Duodenal mucosa (tissue), 2 donors: ENCODE measurements around the gene ABHD8.

Experiments
- H3K27ac ChIP-seq: one replicate; pipeline ENCODE4 v1.7.0; 2013; ENCODE audit warnings: low read depth, low read length
- H3K27me3 ChIP-seq, 2 donors: one replicate each; pipeline ENCODE4 v1.7.0; 2013; ENCODE audit warnings: low read length in 2 of 2, control low read depth in 1 of 2; ENCODE audit not compliant: insufficient read depth in 2 of 2, control insufficient read depth in 1 of 2
- H3K36me3 ChIP-seq, 2 donors: one replicate each; pipeline ENCODE4 v1.7.0; 2013; ENCODE audit warnings: low read length in 2 of 2, control low read depth in 1 of 2; ENCODE audit not compliant: insufficient read depth in 2 of 2, control insufficient read depth in 1 of 2
- H3K4me1 ChIP-seq, 2 donors: one replicate each; pipeline ENCODE4 v1.7.0; 2013; ENCODE audit warnings: low read length in 2 of 2, control low read depth in 1 of 2; ENCODE audit not compliant: insufficient read depth in 2 of 2, control insufficient read depth in 1 of 2
- H3K4me3 ChIP-seq, 2 donors: one replicate each; pipeline ENCODE4 v1.7.0; 2013; ENCODE audit warnings: low read length in 2 of 2, low read depth in 1 of 2
- H3K9ac ChIP-seq, 2 donors: one replicate each; pipeline ENCODE4 v1.7.0; 2013; ENCODE audit warnings: low read length in 2 of 2, low read depth in 1 of 2
- H3K9me3 ChIP-seq, 2 donors: one replicate each; pipeline ENCODE4 v1.7.0; 2013; ENCODE audit warnings: low read length in 2 of 2, control low read depth in 1 of 2; ENCODE audit not compliant: control insufficient read depth in 1 of 2

Gene ABHD8

DNA sequence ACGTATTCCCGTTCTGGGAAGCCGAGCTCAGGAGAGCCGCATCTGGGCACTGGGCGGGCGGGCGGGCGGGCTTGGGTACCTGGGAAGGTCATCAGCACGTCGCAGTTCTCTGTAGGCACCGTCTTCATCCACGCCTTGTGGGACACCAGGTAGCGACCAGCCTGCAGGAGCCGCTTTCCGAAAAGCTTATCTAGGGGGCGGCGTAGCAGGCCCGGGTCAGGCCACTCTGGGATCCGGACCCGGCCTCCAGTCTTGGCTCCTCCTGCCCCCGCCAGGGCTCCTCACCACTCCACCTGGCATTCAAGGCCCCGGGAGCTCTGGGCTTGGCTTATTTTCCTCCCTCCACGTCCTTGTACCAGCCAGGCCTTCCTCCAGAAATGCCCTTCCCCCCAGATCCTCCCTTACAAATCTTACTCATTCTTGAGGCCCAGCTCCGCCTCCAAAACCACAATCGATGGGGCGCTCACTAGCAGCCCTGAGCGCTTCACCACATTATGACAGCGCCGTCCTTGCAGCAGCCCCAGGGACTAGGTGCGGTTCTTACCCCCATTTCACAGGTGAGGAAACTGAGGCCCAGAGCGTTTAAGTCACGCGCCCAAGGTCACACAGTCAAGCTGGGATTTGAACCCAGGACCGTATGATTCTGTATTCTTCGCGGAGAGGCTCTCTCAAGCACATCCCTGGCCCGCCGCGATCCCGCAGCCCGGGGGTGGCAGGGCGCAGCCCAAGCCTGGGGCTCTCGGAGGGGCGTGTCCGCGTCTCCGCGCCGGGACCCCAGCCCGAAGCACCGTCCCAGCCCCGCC, 30.6 kb upstream of the ABHD8 start:
- no peaks in the 10 kb centered on the region for H3K9me3 ChIP-seq
- H3K27ac ChIP-seq, result no peak overlapping the region
- H3K27me3 ChIP-seq, result peaks cover 19 to 25% of the 10 kb centered on the region in 2 donors
- H3K9ac ChIP-seq, result peak overlapping the region; percentile 43 to 72
- H3K36me3 ChIP-seq, result no peaks in the 10 kb centered on the region
- peak overlapping the region; percentile 63 to 72 for H3K4me3 ChIP-seq
- peaks cover 20 to 45% of the 10 kb centered on the region in 2 donors for H3K4me1 ChIP-seq

DNA sequence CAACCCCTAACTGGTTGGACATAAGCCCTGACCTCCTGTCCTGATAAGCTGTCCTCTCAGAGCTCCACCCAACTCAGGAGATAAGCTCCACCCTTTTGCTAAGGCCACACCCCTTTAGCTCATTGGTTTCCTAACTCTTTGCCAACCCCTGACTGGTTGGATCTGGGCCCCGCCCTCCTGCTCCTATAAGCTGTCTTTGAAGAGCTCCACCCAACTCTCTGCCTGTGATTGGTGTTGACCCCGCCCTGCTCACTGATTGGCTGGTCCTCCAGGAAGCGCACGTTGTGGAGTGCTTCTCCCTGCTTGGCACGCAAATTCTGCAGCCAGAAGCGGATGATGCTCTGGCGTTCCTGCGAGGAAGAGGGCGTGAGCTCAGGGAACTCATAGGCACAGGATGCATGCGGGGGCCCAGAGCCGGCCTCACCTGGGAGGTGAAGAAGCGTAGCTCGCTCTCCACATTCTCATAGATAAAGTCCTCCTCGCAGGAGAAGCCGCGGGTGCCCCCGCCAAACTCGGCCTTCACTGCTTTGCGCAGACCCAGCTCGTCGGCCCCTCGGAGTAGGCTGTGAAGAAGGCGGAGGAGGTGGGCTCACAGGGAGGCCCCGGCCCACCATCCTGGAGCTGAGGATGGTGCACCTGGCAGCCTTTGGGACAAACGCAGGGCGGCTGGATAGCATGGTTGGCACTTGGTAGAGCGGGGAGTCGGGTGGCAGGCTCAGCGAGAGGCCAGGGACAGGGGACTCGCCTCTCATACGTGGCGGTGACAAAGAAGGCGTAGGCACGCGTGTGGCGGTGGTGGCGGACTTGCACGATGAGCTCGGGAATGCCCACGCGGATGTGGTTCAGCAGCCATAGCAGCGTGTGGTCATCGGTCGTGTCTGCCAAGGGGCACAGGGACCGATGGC, 29.7 kb upstream of the ABHD8 start:
- Histone ChIP-seq H3K36me3 (no peaks in the 10 kb centered on the region), H3K9me3 (no peaks in the 10 kb centered on the region), H3K9ac (no peak overlapping the region), H3K4me1 (peaks cover 16 to 38% of the 10 kb centered on the region in 2 donors), H3K27ac (no peak overlapping the region), H3K27me3 (peaks cover 19 to 25% of the 10 kb centered on the region in 2 donors), H3K4me3 (no peak overlapping the region)

- no peaks in the 10 kb centered on the region for H3K36me3 ChIP-seq
- H3K27me3 ChIP-seq, result peaks cover 19 to 25% of the 10 kb centered on the region in 2 donors
- no peak overlapping the region for H3K9ac ChIP-seq
- H3K27ac ChIP-seq, result no peak overlapping the region
- no peaks in the 10 kb centered on the region for H3K9me3 ChIP-seq
- H3K4me1 ChIP-seq, result peaks cover 14 to 33% of the 10 kb centered on the region in 2 donors
- no peak overlapping the region for H3K4me3 ChIP-seq
Measured at GRCh38 chr19:17332360-17332676, 29.1 kb upstream of the ABHD8 start.

DNA sequence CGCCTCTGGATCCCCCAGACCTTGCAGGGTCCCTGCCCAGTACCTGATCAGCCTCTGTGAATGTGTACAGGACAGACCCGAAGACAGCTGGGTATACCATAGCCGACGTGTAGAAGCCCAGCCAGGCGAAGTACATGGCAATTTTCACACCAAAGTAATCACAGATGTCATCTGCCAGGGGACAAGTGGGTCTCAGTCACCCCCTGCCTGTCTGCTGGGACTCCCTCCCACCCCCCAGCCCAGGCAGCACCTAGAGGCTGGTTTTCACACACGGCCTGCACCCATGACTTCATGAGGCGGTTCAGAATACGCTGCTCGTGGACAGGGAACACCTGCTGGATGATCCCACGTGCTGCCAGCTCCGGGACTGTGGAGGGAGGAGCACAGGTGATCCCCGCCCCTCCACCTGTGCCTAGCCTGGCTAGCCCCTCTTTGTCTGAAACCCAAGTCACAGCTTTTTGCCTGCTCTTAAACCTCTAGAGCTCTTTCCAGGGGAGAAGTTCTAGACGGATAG, 27.9 kb upstream of the ABHD8 start:
- no peak overlapping the region for H3K9ac ChIP-seq
- no peak overlapping the region for H3K27ac ChIP-seq
- peaks cover 19 to 25% of the 10 kb centered on the region in 2 donors for H3K27me3 ChIP-seq
- H3K4me1 ChIP-seq, result peaks cover 14 to 33% of the 10 kb centered on the region in 2 donors
- H3K36me3 ChIP-seq, result no peaks in the 10 kb centered on the region
- H3K4me3 ChIP-seq, result no peak overlapping the region
- no peaks in the 10 kb centered on the region for H3K9me3 ChIP-seq

- no peaks in the 10 kb centered on the region for H3K36me3 ChIP-seq
- peaks cover 19 to 25% of the 10 kb centered on the region in 2 donors for H3K27me3 ChIP-seq
- no peaks in the 10 kb centered on the region for H3K9me3 ChIP-seq
- no peak overlapping the region for H3K4me3 ChIP-seq
- H3K4me1 ChIP-seq, result peaks cover 11 to 28% of the 10 kb centered on the region in 2 donors
- H3K27ac ChIP-seq, result no peak overlapping the region
- H3K9ac ChIP-seq, result no peak overlapping the region
Measured at GRCh38 chr19:17330262-17331044, 27.2 kb upstream of the ABHD8 start.

GRCh38 chr19:17329366-17330261, 26.4 kb upstream of the ABHD8 start:
- Histone ChIP-seq H3K4me1 (peaks cover 5 to 21% of the 10 kb centered on the region in 2 donors), H3K9ac (no peak overlapping the region), H3K4me3 (peak overlapping the region in 1 of 2 donors; percentile 36), H3K27ac (no peak overlapping the region), H3K27me3 (peaks cover 19 to 25% of the 10 kb centered on the region in 2 donors), H3K36me3 (no peaks in the 10 kb centered on the region), H3K9me3 (no peaks in the 10 kb centered on the region)

GRCh38 chr19:17328517-17329365, 25.5 kb upstream of the ABHD8 start:
- H3K4me3 ChIP-seq, result peak overlapping the region; percentile 50 to 51
- H3K9me3 ChIP-seq, result no peaks in the 10 kb centered on the region
- H3K27me3 ChIP-seq, result peaks cover 19 to 25% of the 10 kb centered on the region in 2 donors
- peak overlapping the region; percentile 32 to 56 for H3K9ac ChIP-seq
- H3K36me3 ChIP-seq, result no peaks in the 10 kb centered on the region
- H3K4me1 ChIP-seq, result peaks cover under 1 to 15% of the 10 kb centered on the region in 2 donors
- no peak overlapping the region for H3K27ac ChIP-seq

GRCh38 chr19:17327654-17328516, 24.7 kb upstream of the ABHD8 start:
- H3K9ac ChIP-seq, result peak overlapping the region; percentile 32 to 56
- peak overlapping the region; percentile 50 to 51 for H3K4me3 ChIP-seq
- H3K4me1 ChIP-seq, result peaks cover 0 to 14% of the 10 kb centered on the region in 2 donors
- H3K36me3 ChIP-seq, result no peaks in the 10 kb centered on the region
- peaks cover 19 to 25% of the 10 kb centered on the region in 2 donors for H3K27me3 ChIP-seq
- H3K27ac ChIP-seq, result no peak overlapping the region
- H3K9me3 ChIP-seq, result no peaks in the 10 kb centered on the region
